Measurements from ENCODE around the gene TRIM10. TPM values are rescaled to one million over a fixed set of nuclear protein-coding genes. Genes with fewer than 3 reads are reported as not detected.

Gene TRIM10
- total and polyA plus RNA-seq, 2 donors (not counting 1 experiment from before 2014, with no cell fraction given): not detected

DNA sequence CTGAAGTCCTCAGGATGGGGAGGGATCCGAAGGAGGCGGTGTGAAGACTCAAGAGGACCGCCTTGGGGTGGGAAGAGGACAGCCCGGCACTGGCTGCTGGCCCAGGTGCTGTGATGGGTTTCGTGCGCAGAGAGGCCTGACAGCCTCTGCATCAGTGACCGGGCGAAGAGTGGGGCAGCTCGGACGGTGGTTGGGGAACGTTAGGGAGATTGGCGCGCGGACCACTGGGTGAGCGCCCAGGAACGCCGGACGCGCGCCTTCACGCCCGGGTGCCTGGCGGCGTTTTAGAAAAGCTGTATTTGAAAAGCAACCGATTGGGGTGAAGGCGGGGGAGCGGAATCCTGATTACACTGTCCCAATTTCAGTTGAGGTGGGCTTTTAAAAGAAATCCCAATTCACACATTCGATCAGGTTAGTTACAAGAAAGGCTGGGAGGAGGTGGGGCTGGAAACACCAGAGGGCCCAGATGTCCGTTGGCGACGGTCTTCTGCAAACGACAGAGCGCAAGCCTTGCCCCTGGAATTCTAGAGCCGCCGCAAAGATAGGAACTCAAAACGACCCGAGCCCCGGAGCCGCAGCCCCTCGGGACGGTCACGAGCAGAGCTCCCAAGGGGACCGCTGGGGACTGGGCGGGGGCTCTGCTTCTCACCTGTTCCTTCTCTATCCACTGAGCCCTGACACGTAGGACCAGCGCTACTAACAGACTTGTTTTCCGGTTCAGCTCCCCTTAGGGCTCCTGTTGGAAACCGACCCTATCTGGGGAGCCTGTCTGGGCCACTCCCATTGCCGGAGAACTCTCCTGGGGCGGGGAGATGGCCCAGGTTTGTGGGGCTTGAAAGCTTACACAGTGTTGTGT, 33.5 kb downstream of the TRIM10 start:
- H3K9me3 Mint-ChIP-seq (ENCODE audit: insufficient read depth): no peaks in the 10 kb centered on the region
- CTCF ChIA-PET: interaction anchor here (2.3 kb wide), 1 partner anchor 24 kb away, joined by 22 read pairs; no protein-coding TSS in a partner anchor
- DNase-seq (peak; percentile 59), ATAC-seq (ENCODE audit: low read depth) (peak; percentile 44)
- H3K9ac ChIP-seq (ENCODE audit: low read length): no peak overlapping the region
- H3K79me2 ChIP-seq (ENCODE audit: control insufficient read depth, insufficient read depth, low read length): no peaks in the 10 kb centered on the region
- H3K4me2 ChIP-seq (replicated peaks; ENCODE audit: low read depth, low read length, poor library complexity, severe bottlenecking): peak overlapping the region; percentile 63
- H3K4me3 ChIP-seq (ENCODE audit: control extremely low read depth in 1 of 5, extremely low read depth in 1 of 5, insufficient read depth in 1 of 5, low read depth in 2 of 5, low read length in 4 of 5): no peak overlapping the region
- POLR2A ChIA-PET: no interaction called here
- H3K4me1 Mint-ChIP-seq: peaks cover 12% of the 10 kb centered on the region
- WGBS (ENCODE audit: insufficient coverage): 29% methylated on average over 43 of the region's 50 CpGs
- H3K27ac ChIP-seq (ENCODE audit: low read length in 2 of 2): no peak overlapping the region
- peaks cover 0 to 51% (median 37%) of the 10 kb centered on the region in 4 experiments for H3K27me3 ChIP-seq (replicated peaks in 1 of 4; ENCODE audit: control extremely low read depth in 1 of 4, control insufficient read depth in 3 of 4, insufficient read depth in 4 of 4, low read length in 3 of 4)
- H3K27ac Mint-ChIP-seq: no peak overlapping the region
- TF ChIP-seq CTCF (IDR thresholded peaks at IDR 0.05) (no peak), EZH2 (IDR thresholded peaks at IDR 0.05; ENCODE audit: borderline replicate concordance, insufficient read depth, low read depth, low read length, poor library complexity, severe bottlenecking) (no peak)
- no peaks in the 10 kb centered on the region for H3K36me3 ChIP-seq (replicated peaks in 1 of 2; ENCODE audit: control extremely low read depth in 1 of 2, control insufficient read depth in 1 of 2, extremely low read depth in 1 of 2, insufficient read depth in 2 of 2, low read length in 1 of 2)
- H2AFZ ChIP-seq (ENCODE audit: insufficient read depth, low read depth, low read length, poor library complexity, severe bottlenecking): peak overlapping the region; percentile 49
- no peaks in the 10 kb centered on the region for H4K20me1 ChIP-seq (ENCODE audit: control insufficient read depth, insufficient read depth, low read length, poor library complexity, severe bottlenecking)
- peaks cover 0 to 6% (median 0%) of the 10 kb centered on the region in 3 donors for H3K9me3 ChIP-seq (ENCODE audit: control extremely low read depth in 1 of 3, control insufficient read depth in 2 of 3, insufficient read depth in 1 of 3, low read length in 2 of 3)
- peak overlapping the region; percentile 45 for H3K4me3 Mint-ChIP-seq
- peaks cover 13 to 18% of the 10 kb centered on the region in 2 donors for H3K4me1 ChIP-seq (ENCODE audit: control insufficient read depth in 2 of 2, insufficient read depth in 2 of 2, low read length in 2 of 2)
- H3K27me3 Mint-ChIP-seq: peaks cover 54% of the 10 kb centered on the region
- intact Hi-C loops (cut with micrococcal nuclease): no loop called here

DNA sequence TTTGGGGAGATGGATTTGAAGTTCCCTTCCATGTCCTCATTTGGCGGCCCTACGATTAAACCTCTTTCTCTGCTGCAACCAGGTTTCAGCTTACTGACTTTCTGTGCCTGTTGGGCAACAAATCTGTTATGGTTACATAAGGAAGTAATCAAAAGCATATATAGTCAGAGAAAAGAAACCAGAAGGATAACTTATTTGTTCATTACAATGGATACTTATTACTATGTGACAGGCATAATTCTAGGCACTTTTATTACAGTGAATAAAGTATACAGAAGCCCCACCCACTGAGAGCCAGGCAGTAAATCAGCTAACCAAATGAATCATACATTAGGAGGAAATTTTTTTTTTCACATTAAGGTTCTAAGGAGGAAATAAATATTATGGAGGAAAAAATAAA, 38.5 kb downstream of the TRIM10 start:
- H3K4me3 Mint-ChIP-seq: no peak overlapping the region
- intact Hi-C loops (cut with micrococcal nuclease): no loop called here
- Histone ChIP-seq H3K27ac (ENCODE audit: low read length in 2 of 2) (no peak overlapping the region), H3K27me3 (replicated peaks in 1 of 4; ENCODE audit: control extremely low read depth in 1 of 4, control insufficient read depth in 3 of 4, insufficient read depth in 4 of 4, low read length in 3 of 4) (peaks cover 0 to 19% (median 7%) of the 10 kb centered on the region in 4 experiments), H4K20me1 (ENCODE audit: control insufficient read depth, insufficient read depth, low read length, poor library complexity, severe bottlenecking) (no peaks in the 10 kb centered on the region), H3K4me2 (replicated peaks; ENCODE audit: low read depth, low read length, poor library complexity, severe bottlenecking) (no peak overlapping the region), H3K36me3 (replicated peaks in 1 of 2; ENCODE audit: control extremely low read depth in 1 of 2, control insufficient read depth in 1 of 2, extremely low read depth in 1 of 2, insufficient read depth in 2 of 2, low read length in 1 of 2) (no peaks in the 10 kb centered on the region), H2AFZ (ENCODE audit: insufficient read depth, low read depth, low read length, poor library complexity, severe bottlenecking) (no peak overlapping the region), H3K4me1 (ENCODE audit: control insufficient read depth in 2 of 2, insufficient read depth in 2 of 2, low read length in 2 of 2) (peaks cover 2% of the 10 kb centered on the region in 2 donors), H3K79me2 (ENCODE audit: control insufficient read depth, insufficient read depth, low read length) (no peaks in the 10 kb centered on the region), H3K9ac (ENCODE audit: low read length) (no peak overlapping the region), H3K4me3 (ENCODE audit: control extremely low read depth in 1 of 5, extremely low read depth in 1 of 5, insufficient read depth in 1 of 5, low read depth in 2 of 5, low read length in 4 of 5) (no peak overlapping the region), H3K9me3 (ENCODE audit: control extremely low read depth in 1 of 3, control insufficient read depth in 2 of 3, insufficient read depth in 1 of 3, low read length in 2 of 3) (peaks cover 0 to under 1% (median 0%) of the 10 kb centered on the region in 3 donors)
- H3K9me3 Mint-ChIP-seq (ENCODE audit: insufficient read depth): no peaks in the 10 kb centered on the region
- H3K4me1 Mint-ChIP-seq: peaks cover 4% of the 10 kb centered on the region
- peaks cover 47% of the 10 kb centered on the region for H3K27me3 Mint-ChIP-seq
- ATAC-seq (ENCODE audit: low read depth) (no peak), DNase-seq (no peak)
- H3K27ac Mint-ChIP-seq: no peak overlapping the region
- ChIA-PET CTCF (interaction anchor here (3.6 to 4.3 kb wide), 2 partner anchors 10 to 20 kb away, joined by 22 read pairs; no protein-coding TSS in a partner anchor), POLR2A (no interaction called here)
- no peak for TF ChIP-seq CTCF (IDR thresholded peaks at IDR 0.05)
- TF ChIP-seq EZH2 (IDR thresholded peaks at IDR 0.05; ENCODE audit: borderline replicate concordance, insufficient read depth, low read depth, low read length, poor library complexity, severe bottlenecking): no peak
- WGBS (ENCODE audit: insufficient coverage): no CpG with 5 or more reads among the region's 2 CpGs

Measured in B cell (primary cell).